Uterus (tissue), 4 donors: ENCODE measurements around the gene IDNK. TPM values are rescaled to one million over a fixed set of nuclear protein-coding genes. Genes with fewer than 3 reads are reported as not detected.
A peak's percentile ranks its signal among the peaks of the same experiment; 100 is the strongest.

Experiments
- DNase-seq, 2 donors: peaks; one replicate each; pipeline ENCODE4 v3.0.0-alpha.2; 2019 to 2020
- H3K27ac ChIP-seq, 2 donors: fragments of 200-600 bp; sonication (generic); 1 replicate in 1 of 2; 2 replicates in 1 of 2; pipeline ENCODE4 v1.5.1; 2016 to 2018
- H3K27me3 ChIP-seq, 2 donors: fragments of 200-600 bp; sonication (generic); one replicate each; pipeline ENCODE4 v1.5.1; 2018 to 2019; ENCODE audit warnings: control low read depth in 1 of 2
- H3K36me3 ChIP-seq, 2 donors: fragments of 200-600 bp; sonication (generic); one replicate each; pipeline ENCODE4 v1.5.1; 2019; ENCODE audit warnings: control low read depth in 1 of 2
- H3K4me1 ChIP-seq, 2 donors: fragments of 200-600 bp; sonication (generic); one replicate each; pipeline ENCODE4 v1.5.1; 2018 to 2019; ENCODE audit warnings: control low read depth in 1 of 2
- H3K4me3 ChIP-seq, 2 donors: fragments of 200-600 bp; sonication (generic); 1 replicate in 1 of 2; 2 replicates in 1 of 2; pipeline ENCODE4 v1.5.1; 2018 to 2019; ENCODE audit warnings: mild to moderate bottlenecking in 1 of 2
- H3K9me3 ChIP-seq, 2 donors: fragments of 200-600 bp; sonication (generic); one replicate each; pipeline ENCODE4 v1.5.1; 2019; ENCODE audit warnings: control low read depth in 1 of 2
- CTCF ChIP-seq, 4 experiments: fragments of 200-600 bp in 2 of 4; fragments of 450-650 bp in 2 of 4; sonication (generic) in 2 of 4; IDR thresholded peaks; one replicate each; pipeline ENCODE4 v1.5.1; 2016 to 2019; ENCODE audit warnings: antibody characterized with exemption in 4 of 4, mild to moderate bottlenecking in 2 of 4, moderate library complexity in 1 of 4
- POLR2A ChIP-seq, 2 donors: fragments of 450-650 bp; IDR thresholded peaks; one replicate each; pipeline ENCODE4 v1.6.1; 2016; ENCODE audit warnings: antibody characterized with exemption in 2 of 2, mild to moderate bottlenecking in 1 of 2, moderate library complexity in 1 of 2
- intact Hi-C: fragments of 100-400 bp; cut with DNase I; formaldehyde crosslinking; loops from one replicate; pipeline ENCODE4 v1.15.1; 2023; ENCODE audit warnings: low total_unique reads
- total RNA-seq, 4 donors: library from RNA; depleted of rRNA in 3 of 4; stranded (reverse); fragments of >200 nt in 3 of 4; gene quantifications; one replicate each; pipeline versions ENCODE4 v1.1.0 to v1.2.4, GENCODE V29; 2014 to 2023
- donor health status: DM: yes; HTN: yes; CAD: no.

IDNK gene
- total RNA-seq, 4 donors from 2014 or later: 2.6 to 5.5 (median 4.0) TPM; not detected in 1

- H3K4me1 ChIP-seq: no peaks in the 10 kb centered on the region
- no peak overlapping the region for H3K4me3 ChIP-seq
- peak; percentile 27 to 41 for DNase-seq
- H3K27ac ChIP-seq: no peak overlapping the region
- no peaks in the 10 kb centered on the region for H3K27me3 ChIP-seq
- H3K9me3 ChIP-seq: no peaks in the 10 kb centered on the region
- intact Hi-C loops: no loop called here
- no peaks in the 10 kb centered on the region for H3K36me3 ChIP-seq
- TF ChIP-seq CTCF (IDR thresholded peaks at IDR 0.05) (peak; percentile 37 to 44 (median 39)), POLR2A (IDR thresholded peaks at IDR 0.05) (no peak)
Measured at GRCh38 chr9:83649080-83649479, 26.1 kb downstream of the IDNK start.

GRCh38 chr9:83649515-83649914, 26.6 kb downstream of the IDNK start:
- H3K27ac ChIP-seq: no peak overlapping the region
- TF ChIP-seq POLR2A (IDR thresholded peaks at IDR 0.05) (no peak), CTCF (IDR thresholded peaks at IDR 0.05) (no peak)
- H3K36me3 ChIP-seq: no peaks in the 10 kb centered on the region
- H3K27me3 ChIP-seq: no peaks in the 10 kb centered on the region
- DNase-seq: no peak
- no peaks in the 10 kb centered on the region for H3K9me3 ChIP-seq
- no peak overlapping the region for H3K4me3 ChIP-seq
- H3K4me1 ChIP-seq: no peaks in the 10 kb centered on the region
- intact Hi-C loops: no loop called here

DNA sequence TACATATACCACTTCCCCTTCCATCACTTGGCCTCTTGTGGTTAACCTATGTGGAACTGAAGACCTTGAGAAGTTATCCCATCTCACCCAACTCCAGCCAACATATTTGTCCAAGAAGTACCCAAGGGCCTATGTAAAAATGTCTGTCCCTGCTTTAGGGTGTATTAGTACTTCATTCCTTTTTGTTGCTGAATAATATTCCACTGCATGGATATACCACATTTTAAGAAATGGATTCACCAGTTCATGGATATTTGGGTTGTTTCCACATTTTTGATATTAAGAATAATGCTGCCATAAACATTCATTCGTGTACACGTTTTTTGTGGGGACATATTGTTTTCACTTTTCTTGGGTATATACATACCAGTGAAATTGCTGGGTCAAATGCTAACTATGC, 28.6 kb downstream of the IDNK start:
- TF ChIP-seq CTCF (IDR thresholded peaks at IDR 0.05) (no peak), POLR2A (IDR thresholded peaks at IDR 0.05) (no peak)
- intact Hi-C loops: no loop called here

DNA sequence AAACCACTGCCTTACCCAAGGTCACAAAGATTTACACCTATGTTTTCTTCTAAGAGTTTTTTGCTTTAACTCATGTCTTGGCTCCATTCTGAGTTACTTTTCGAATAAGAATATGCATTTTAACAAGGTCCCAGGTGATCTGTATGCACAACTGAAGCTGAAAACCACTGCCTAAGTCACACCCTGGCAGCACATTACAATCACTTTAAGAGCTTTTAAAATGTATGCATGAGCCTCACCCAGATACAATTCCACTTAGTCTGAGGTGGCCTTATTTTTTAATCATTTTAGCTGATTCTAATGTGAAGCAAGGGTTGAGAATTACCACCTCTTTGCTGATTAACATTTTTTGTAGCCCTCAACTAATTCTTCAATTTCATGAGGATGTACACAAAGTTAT, 29.5 kb downstream of the IDNK start:
- no peaks in the 10 kb centered on the region for H3K36me3 ChIP-seq
- no peak overlapping the region for H3K27ac ChIP-seq
- no peaks in the 10 kb centered on the region for H3K4me1 ChIP-seq
- DNase-seq: no peak
- H3K4me3 ChIP-seq: no peak overlapping the region
- intact Hi-C loops: no loop called here
- TF ChIP-seq CTCF (IDR thresholded peaks at IDR 0.05) (no peak), POLR2A (IDR thresholded peaks at IDR 0.05) (no peak)
- no peaks in the 10 kb centered on the region for H3K9me3 ChIP-seq
- H3K27me3 ChIP-seq: no peaks in the 10 kb centered on the region

More for the DNA sequence above, 28.6 kb downstream of the IDNK start:
- Histone ChIP-seq H3K27ac (no peak overlapping the region), H3K4me3 (no peak overlapping the region), H3K9me3 (no peaks in the 10 kb centered on the region), H3K27me3 (no peaks in the 10 kb centered on the region), H3K4me1 (no peaks in the 10 kb centered on the region), H3K36me3 (no peaks in the 10 kb centered on the region)
- DNase-seq: no peak

- DNase-seq: no peak
- Histone ChIP-seq H3K27me3 (no peaks in the 10 kb centered on the region), H3K36me3 (no peaks in the 10 kb centered on the region), H3K9me3 (no peaks in the 10 kb centered on the region), H3K4me3 (no peak overlapping the region), H3K4me1 (no peaks in the 10 kb centered on the region), H3K27ac (no peak overlapping the region)
- intact Hi-C loops: no loop called here
- no peak for TF ChIP-seq POLR2A (IDR thresholded peaks at IDR 0.05)
- TF ChIP-seq CTCF (IDR thresholded peaks at IDR 0.05): no peak
Measured at GRCh38 chr9:83655433-83655832, 32.5 kb downstream of the IDNK start.
